Stimulated activated naive CD8-positive, alpha-beta T cell treated with anti-CD3 and anti-CD28 coated beads, Interleukin-15, Interleukin-2, amounts not matched to agents 100 U/mL and 50 U/mL, for 24 hours (primary cell): Measurements from ENCODE around the gene MUC13.
A peak's percentile ranks its signal among the peaks of the same experiment; 100 is the strongest.

Experiments used
- ATAC-seq: fragments of 150-1000 bp; cut with Tn5 transposase; one replicate; pipeline ENCODE4 v1.10.0; 2021
- DNase-seq: peaks from one replicate; pipeline ENCODE4 v3.0.0; 2021

The MUC13 gene

DNA sequence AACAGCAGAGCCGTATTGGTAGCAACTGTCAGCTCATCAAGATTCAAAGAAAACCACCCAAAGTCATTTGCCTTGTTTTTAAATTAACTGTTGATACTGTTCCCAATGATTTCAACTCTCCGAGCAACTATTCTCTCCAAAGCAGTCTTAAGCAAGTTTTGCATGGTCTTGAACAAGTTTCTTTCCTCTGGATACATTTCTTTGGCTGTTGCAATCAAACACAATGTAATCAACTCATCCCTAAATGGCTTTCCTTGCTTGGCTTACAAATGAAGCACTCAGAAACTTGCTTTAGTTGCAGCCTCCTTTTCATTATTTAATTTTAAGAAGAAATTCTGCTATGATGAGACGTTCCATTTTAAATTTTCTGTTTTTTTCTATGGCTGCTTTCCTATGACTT is 15.5 kb upstream of the MUC13 start:
- ATAC-seq (no peak), DNase-seq (no peak)

DNA sequence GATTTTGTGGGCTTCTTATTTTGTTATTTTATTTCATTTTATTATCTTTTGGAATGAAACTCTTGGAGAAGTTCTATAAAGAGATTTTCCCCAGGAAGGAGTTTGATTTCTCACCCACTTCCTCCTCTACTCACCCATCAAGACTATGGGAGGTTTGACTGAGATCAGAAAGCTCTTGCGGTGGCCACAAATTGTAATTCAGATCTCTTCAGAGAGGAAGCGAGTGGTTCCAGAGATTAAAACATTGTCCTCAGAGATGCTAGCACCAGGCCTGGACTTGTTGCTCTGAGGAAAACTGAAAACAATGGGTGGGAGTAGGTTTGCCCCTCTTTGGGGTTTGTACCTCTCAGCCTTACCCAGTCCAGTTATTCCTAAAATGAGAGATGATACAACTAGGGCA is 8.1 kb upstream of the MUC13 start:
- ATAC-seq (no peak), DNase-seq (no peak)

DNA sequence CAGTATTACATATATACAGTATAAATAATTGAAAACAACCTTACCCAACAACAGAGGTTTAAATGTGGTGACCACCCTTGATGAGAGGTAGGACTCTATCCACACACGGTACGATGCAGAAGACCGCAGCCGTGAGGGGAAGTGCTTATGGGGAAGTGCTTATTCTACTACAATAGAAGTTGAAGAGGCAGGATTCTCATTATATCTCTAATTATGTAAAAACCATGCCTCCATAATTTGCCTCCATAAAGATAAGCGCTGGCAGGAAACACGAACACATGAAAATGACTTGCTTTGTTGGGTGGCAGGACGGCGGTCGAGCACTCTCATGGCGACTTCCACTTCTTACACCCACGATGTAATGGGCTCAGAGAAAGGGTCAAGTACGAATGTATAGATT is 7.2 kb upstream of the MUC13 start:
- no peak for DNase-seq
- no peak for ATAC-seq

DNA sequence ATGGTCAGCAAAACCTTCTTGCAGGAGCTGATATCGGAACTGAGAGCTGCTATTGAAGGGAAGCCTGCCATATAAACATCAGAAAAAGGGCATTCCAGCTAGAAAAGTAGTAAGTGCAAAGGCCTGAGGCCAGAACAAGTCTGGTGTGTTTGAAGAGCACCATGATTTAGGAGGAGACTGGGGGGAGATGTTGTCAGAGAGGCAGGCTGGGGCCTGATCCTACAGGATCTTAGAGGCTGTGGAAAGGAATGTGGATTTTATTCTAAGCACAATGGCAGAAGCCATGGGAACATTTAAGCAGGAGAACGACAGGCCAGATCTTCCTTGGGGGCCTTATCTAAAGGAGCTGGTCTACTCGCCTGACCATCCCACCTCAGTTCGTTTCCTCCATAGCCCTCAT is 5.1 kb upstream of the MUC13 start:
- ATAC-seq: no peak
- no peak for DNase-seq

DNA sequence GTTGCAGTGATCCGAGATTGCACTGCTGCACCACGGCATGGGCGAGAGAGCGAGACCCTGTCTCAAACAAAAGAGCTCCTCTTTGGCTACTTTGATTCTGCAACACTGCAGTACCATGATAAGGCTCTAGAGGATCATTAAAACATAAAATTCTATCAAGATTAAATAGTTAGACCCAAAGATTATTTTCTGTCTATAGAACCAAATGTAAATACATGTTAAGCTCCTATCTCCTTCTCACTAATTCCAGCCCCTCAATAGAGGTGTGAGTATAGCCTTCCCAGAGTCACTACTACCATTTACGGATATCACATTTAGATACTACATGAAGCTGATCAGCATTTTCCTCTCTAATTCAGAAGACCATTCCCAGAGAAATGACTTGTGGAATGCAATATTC is 4.3 kb upstream of the MUC13 start:
- DNase-seq (no peak), ATAC-seq (no peak)

DNA sequence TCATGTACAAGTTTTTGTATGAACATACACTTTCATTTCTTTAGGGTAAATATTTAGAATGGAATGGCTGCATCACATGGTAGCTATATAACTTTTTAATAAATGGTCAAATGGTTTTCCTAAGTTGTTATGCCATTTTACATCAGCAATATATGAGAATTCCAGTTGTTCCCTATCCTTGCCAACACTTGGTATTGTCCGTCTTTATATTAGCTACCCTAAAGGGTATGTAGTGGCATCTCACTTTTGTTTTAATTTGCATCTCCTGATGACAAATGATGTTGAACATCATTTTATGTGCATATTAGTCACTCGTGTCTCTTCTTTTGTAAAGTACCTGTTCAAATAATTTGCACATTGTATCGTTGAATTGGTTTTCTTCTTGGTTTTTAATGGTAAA is 2.5 kb upstream of the MUC13 start:
- ATAC-seq (no peak), DNase-seq (no peak)

DNA sequence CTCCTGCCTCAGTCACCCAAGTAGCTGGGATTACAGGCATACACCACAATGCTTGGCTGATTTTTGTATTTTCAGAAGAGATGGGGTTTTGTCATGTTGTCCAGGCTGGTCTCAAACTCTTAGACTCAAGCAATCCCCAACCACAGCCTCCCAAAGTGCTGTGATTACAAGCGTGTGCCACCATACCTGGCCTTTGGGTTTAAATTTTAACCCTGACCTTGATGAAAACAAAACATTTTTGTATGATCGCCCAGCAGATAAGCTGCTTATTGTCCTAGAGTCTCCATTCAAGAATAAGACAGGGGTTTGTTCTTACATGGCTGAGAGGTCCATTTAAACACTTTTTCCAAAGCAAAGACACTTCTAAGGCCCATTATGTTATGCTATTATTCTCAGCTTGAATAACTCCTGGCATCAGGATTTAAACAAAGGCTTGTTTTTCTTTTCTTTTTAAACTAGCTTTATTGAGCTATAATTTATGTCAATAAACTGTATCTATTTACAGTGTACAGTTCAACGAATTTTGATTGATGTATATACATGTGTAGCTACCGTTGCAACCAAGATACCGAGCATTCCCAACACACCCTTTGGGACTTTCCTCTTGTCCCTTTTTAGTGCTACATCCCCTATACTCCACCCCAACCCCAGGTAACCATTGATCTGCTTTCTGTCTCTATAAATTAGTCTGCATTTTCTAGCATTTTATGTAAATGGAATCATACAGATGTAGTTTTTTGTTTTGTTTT is 1.4 kb upstream of the MUC13 start:
- ATAC-seq: no peak
- DNase-seq: no peak

DNA sequence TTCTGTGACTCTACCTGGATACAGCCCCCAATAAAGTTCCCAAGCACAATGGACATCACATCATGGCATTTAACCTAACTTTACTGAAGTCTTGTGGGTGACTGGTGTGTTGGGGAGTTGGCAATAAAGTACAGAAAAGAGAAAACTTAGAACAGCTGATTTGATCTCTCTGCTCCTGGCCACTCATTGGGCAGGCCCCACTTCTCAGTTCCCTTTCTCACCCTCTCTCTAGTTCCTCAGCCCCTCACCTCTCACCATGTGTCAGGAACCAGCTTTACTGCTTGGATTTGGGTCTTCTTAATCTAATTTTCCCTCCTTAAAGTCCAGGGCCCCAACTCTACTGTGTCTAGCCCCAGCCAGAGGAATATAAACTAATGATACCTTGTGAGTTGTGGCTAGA is 713 bp upstream of the MUC13 start:
- DNase-seq: no peak
- ATAC-seq: no peak

DNA sequence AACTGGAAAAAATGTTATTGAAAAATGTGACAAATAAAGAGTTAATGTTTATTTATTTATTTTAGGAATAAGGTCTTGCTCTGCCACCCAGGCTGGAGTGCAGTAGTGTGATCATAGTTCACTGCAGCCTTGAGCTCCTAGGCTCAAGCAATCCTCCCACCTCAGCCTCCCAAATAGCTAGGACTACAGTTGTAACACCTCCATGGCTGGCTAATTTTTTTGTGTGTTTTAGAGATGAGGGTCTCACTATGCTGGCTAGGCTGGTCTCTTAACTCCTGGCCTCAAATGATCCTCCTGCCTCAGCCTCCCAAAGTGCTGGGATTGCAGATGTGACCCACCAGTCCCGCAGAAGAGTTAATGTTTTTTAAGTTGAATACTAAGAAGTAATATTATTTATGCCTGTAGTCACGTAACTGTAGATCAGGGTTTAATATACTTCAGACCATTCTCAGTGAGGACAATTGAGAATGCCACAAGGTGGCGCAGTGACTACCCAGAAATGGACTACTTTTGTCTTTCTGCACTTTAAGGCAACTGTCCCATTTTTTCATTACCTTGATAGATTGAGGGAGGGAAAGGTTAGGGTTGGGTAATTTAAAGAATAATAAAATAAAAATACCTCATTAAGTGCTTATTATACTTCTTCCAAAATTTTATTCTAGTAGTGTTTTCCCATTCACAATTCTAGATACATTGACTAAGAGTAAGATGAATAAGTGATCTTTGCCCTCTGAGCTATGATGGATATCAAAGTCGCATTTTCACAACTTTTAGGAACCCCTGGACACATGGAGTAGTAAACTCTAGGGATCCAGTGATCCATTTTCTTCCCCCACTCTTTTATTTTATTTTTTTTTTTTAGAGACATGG is 6.0 kb downstream of the MUC13 start:
- no peak for ATAC-seq
- DNase-seq: peak; percentile 67

DNA sequence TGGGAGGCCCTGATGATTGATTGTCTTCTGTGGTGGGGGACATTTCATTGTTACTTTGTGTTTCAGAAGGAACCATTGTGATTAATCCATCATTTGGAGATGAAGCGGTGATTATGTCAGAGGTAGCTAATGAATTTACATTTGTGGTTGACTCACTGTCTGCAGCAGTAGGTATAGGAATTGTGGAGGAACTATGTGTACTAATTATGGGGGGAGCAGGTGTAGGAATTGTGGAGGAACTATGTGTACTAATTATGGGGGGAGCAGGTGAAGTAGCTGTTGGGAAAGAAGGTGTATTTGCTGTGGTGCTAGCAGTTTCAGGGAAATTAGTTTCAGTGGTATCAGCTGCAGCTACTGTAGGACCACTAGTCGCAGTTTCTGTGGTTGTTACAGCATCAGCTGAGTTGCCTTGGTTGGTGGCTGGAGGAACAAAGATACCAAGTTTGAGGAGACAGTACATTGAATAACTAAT is 6.9 kb downstream of the MUC13 start:
- ATAC-seq (no peak), DNase-seq (no peak)

DNA sequence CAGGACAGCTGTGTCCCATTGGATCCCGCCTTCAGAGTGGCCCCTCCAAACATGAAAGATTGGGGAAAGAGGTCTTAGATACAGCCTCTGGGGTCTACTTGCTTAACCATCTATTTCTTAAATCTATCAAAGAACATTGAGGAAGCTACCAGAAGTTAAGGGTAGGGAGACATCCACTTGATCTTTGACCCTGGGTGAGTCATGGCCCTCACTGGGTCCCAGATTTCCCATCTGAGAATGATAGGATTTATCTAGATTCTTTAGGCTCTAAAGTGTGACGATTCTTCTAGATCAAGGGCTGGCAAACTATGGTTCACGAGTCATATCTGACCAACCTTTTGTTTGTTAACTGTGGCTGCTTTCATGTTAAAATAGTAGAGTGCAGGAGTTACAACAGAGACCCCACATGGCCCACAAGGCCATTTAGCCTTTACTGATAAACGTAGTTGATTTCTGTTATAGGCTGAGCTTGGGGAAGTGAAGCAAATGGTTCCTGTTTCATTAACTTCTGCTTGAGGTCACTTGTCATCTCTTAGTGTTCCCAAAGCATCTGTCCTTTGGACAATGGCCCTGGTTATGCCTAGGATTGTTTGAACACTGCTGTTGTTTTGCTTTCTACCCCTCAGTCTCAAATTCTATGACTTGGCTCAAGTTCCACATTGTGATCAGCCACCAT is 8.0 kb downstream of the MUC13 start:
- ATAC-seq (no peak), DNase-seq (no peak)

DNA sequence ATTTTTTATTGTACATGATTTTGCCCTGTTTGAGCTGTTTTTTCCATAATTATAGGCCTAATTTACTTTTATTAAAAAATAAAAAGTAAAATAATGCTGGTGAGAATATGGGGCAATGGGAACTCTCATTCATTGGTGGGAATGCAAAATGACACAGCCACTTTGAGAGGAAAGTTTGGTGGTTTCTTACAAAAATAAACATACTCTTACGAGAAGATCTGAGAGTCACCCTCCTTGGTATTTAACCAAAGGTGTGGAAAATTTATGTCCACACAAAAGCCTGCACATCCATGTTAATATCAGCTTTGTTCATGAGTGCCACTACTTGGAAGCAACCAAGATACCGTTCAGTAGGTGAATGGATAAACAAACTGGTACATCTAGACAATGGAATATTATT is 9.8 kb downstream of the MUC13 start:
- no peak for ATAC-seq
- no peak for DNase-seq

DNA sequence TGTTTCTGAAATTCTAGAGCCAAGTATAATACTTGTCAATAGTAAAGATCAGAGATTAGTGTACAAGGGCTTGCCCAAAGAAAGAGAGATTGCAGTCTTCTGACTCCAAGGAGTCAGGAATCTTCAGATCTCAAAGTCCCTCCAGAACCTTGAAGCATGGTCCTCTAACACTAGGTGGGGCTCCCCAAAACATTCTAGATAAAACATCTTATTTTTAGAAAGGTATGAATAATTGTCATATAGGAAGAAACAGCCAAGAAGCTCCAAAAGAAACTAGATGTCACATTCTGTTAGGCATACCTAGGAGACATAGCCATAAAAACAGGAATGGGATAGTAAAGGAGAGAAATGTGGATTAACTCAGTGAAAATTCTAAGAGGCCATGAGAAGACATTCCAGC is 10.7 kb downstream of the MUC13 start:
- no peak for ATAC-seq
- no peak for DNase-seq

DNA sequence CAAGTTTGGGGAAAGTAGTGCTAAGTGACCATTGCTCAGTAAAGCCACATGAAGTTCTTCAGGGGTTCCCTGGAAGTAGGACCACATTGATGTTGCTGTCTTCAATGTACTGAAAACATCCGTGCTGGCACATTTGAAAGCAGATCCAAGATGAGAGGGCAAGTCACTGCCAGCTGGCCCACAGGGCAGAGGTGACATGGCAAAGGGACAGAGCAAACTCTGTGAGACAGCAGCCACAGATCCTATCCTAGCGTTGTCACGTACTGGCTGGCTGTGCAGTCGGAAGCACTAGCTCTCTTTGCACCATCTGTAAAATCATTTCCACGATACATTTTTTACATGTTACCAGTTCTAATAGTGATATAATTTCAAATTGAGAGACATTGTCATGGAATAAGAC is 13.8 kb downstream of the MUC13 start:
- ATAC-seq (no peak), DNase-seq (no peak)

DNA sequence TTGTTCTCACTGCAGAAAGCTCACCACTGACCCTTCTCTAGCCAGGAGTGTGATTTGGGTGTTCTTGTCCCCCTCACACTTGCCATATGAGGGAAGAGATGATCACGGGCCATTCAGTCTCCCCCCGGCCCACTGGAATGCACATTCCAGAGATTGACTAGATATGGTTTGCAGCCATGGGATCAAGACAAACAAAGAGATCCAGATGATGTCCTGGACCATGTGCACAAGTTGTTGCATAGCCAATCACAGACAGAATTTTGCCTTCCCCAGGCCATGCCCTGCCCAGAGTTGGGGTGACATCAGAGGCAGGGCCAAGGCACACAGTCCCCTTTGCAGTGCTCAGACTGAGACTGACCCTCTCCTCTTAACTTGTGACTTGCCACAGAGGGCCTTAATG is 14.8 kb downstream of the MUC13 start:
- ATAC-seq (no peak), DNase-seq (no peak)

DNA sequence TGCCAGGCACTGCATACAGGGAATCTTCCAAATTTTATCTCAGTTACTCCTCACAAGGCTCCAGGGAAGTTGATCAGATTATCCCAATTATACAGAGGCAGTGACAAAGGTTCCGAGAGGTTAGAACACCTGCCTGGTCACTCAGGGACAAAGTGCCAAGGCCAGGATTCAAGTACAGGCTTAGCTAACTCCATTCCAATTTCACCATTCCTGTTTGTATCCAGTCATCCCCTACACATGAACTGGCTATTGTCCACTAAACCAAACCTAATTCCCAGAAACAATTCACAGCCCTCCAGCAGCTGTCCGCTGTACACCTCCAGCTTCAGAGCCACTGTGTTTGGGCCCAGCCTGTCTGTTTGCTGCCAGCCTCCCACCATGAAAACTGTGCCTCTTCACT is 16.0 kb downstream of the MUC13 start:
- ATAC-seq (no peak), DNase-seq (no peak)

DNA sequence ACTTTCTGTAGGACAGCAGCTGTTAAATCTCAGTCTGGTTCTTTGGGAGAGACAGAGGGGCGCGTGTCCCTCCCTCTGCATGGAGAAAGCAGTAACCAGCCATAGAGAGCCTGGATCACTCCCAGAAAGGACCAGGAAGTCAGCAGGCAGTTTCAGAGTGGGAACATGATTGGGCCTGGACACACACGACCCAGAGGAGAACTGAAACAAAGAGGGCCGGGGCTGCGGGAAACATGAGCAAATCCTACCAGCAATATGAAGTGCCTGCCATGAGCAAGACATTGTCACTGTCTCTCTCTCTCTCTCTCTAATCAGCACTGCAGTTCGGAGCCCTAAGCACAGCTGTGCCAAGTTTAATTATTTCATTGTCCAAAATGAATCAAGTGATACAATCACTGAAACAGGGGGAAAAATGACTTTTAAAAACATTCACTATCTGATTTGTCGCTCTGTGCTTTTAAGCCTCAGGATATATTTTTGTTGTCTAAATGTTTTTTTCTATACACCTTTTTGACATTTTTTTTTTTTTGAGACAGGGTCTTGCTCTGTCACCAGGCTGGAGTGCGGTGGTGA is 17.6 kb downstream of the MUC13 start:
- ATAC-seq (no peak), DNase-seq (no peak)

DNA sequence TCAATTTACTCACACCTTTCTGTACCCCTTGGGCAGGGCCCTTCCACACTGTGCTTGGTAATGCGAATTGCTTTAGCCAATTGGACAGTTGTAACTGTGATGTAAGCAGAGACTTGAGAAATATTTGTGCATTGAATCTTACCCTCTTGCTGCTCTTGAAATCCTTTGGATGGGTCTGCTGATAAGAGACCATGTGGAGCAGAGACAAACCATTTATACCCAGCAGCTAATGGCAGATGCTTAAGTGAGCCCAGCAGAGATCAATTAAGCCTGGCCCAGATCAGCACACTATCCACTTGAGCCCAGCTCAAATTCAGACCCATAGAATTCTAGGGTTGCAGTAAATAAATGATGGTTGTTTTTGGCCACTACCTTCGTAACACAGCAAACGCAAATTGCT is 19.3 kb downstream of the MUC13 start:
- DNase-seq (no peak), ATAC-seq (no peak)

DNA sequence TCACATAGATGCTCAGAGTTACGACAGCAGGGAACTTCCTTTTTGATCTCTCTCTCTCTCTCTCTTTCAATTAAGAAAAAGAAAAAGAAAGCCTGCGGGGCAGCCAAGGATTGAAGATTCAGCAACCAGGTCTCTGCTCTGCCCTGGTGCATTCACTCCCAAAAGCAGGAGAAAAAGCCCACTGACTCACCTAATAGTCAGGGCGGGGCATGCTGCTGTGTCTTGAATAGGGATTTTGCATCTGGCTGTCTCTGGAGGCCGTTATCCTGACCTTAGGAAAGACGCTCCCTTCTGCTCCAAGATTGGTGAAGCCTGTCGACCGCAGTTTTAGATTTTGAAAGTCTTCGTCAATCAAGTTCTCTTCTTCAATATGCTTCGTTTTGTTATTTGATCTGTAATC is 26.6 kb downstream of the MUC13 start:
- no peak for ATAC-seq

DNA sequence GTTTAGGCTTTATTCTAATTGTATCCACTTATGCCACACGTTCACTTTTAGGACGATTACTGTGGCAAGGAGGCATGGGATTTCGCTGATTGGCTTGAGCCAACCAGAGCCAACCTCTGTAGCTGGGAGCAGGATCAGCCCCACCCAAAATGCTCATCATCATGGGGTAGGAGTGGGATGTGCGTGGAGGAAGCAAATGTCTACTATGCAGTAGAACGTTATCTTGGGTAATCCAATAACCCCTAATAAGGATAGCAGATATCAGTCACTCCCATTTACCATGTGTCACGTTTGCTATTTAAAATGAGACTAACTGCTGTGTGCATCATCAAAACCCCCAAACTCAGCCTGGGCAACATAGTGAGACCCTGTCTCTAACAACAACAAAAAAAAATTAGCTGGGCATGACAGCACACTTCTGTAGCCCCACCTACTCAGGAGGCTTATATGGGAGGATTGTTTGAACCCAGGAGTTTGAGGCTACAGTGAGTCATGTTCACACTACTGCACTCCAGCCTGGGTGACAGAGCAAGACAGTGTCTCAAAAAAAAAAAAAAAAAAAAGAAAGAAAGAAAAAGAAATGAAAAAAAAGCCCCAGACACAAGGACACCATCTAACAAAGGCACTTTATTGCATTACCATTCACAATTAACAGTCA is 29.6 kb downstream of the MUC13 start:
- ATAC-seq: peak; percentile 57

More for the DNA sequence above, 26.6 kb downstream of the MUC13 start:
- DNase-seq: no peak

DNA sequence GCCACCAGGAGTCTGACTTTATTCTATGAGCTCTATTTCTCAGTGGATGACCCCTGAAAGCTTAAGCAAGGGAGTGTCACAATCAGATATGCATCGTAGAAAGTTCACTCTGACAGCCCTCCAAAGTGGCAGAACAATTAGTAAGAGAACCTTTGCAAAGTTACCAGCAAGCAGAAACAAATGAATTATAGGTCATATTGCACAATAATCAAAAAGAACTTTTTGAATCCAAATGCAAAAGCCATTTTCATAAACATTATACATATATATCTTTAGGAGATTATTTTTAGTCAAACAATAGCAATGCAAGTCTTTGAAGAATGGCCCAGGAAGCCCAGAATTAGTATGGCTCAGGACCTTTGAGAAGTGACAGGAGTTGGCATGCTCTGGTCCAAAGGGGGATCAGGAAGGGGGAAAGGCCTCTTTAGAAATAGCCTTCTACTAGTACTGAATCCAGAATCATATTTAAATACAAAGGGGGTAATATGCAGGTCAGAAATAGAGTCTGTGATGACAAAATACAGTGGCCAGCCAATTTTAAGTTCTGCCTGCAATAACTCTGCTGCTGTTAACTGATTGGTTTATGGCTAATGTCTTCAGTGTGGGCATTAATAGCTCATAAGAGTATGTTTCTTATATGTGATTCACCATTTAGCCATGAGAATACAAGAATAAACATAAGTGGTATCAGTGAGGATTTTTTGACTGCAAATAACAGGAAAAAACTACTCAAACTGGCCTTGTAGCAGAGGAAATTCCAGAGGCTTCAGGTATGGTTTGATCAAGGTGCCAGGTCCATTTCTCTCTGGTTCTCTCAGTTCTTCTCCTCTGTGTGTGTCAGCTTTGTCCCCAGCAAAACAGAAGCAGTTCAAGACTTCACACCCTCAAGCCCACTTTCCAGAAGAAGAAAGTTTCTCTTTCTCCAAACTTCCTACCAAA is 30.4 kb downstream of the MUC13 start:
- ATAC-seq (no peak), DNase-seq (no peak)

More for the DNA sequence above, 29.6 kb downstream of the MUC13 start:
- no peak for DNase-seq
